Measurements from ENCODE around the gene CLIP2.

GRCh38 chr7:74443543-74444247 lies 154.5 kb downstream of the CLIP2 start:
- TF ChIP-seq POLR2A (IDR thresholded peaks at IDR 0.05; ENCODE audit: low read length) (no peak), GATA1 (IDR thresholded peaks at IDR 0.05; ENCODE audit: low read depth, low read length) (no peak)
